H9 (cell line): ENCODE data around the gene PLS3. TPM values are rescaled to one million over a fixed set of nuclear protein-coding genes. Genes with fewer than 3 reads are reported as not detected.

Experiments used
- DNase-seq: peaks from one replicate; pipeline ENCODE4 v3.0.0-alpha.2; 2017
- H2AFZ ChIP-seq: one replicate; pipeline ENCODE4 v1.6.1; 2013; ENCODE audit warnings: mild to moderate bottlenecking, low read length, control low read depth, moderate library complexity
- H2AK5ac ChIP-seq: 2 replicates; pipeline ENCODE4 v1.6.1; 2013; ENCODE audit warnings: low read length, control low read depth, mixed read lengths; ENCODE audit not compliant: insufficient read length
- H2BK120ac ChIP-seq: one replicate; pipeline ENCODE4 v1.6.1; 2013; ENCODE audit warnings: low read depth, mild to moderate bottlenecking, low read length, control low read depth, inconsistent platforms; ENCODE audit not compliant: poor library complexity, severe bottlenecking
- H2BK12ac ChIP-seq: 2 replicates; pipeline ENCODE4 v1.6.1; 2013; ENCODE audit warnings: low read length, control low read depth, mixed read lengths, low read depth; ENCODE audit not compliant: insufficient read length
- H2BK15ac ChIP-seq: 2 replicates; pipeline ENCODE4 v1.6.1; 2013; ENCODE audit warnings: low read depth, low read length, control low read depth
- H2BK20ac ChIP-seq: one replicate; pipeline ENCODE4 v1.6.1; 2013; ENCODE audit warnings: low read depth, mild to moderate bottlenecking, low read length, control low read depth, inconsistent platforms; ENCODE audit not compliant: poor library complexity, severe bottlenecking
- H2BK5ac ChIP-seq: 2 replicates; pipeline ENCODE4 v1.6.1; 2013; ENCODE audit warnings: low read length, control low read depth, mixed read lengths; ENCODE audit not compliant: insufficient read length
- H3K14ac ChIP-seq: 2 replicates; pipeline ENCODE4 v1.6.1; 2013; ENCODE audit warnings: low read length, control low read depth; ENCODE audit not compliant: insufficient read depth
- H3K18ac ChIP-seq: 2 replicates; pipeline ENCODE4 v1.6.1; 2013; ENCODE audit warnings: low read depth, mild to moderate bottlenecking, mixed read lengths, low read length, control low read depth; ENCODE audit not compliant: insufficient read length
- H3K23ac ChIP-seq: 2 replicates; pipeline ENCODE4 v1.6.1; 2013; ENCODE audit warnings: low read length, control low read depth, mixed read lengths, low read depth; ENCODE audit not compliant: insufficient read length
- H3K23me2 ChIP-seq: 2 replicates; pipeline ENCODE4 v1.6.1; 2013; ENCODE audit warnings: low read depth, mild to moderate bottlenecking, mixed read lengths, low read length, control low read depth; ENCODE audit not compliant: insufficient read length, poor library complexity, severe bottlenecking
- H3K27ac ChIP-seq: 2 replicates; pipeline ENCODE4 v1.5.1; 2013; ENCODE audit warnings: low read length, control low read depth, mixed read lengths, low read depth; ENCODE audit not compliant: insufficient read length
- H3K27me3 ChIP-seq: 2 replicates; pipeline ENCODE4 v1.6.1; 2013; ENCODE audit warnings: low read length, control low read depth, inconsistent platforms; ENCODE audit not compliant: insufficient read depth
- H3K4ac ChIP-seq: 2 replicates; pipeline ENCODE4 v1.6.1; 2013; ENCODE audit warnings: low read depth, mild to moderate bottlenecking, control low read depth, inconsistent platforms, low read length, moderate library complexity
- H3K4me1 ChIP-seq: 2 replicates; pipeline ENCODE4 v1.6.1; 2013; ENCODE audit warnings: low read length, control low read depth, inconsistent platforms; ENCODE audit not compliant: insufficient read depth
- H3K4me2 ChIP-seq: 2 replicates; pipeline ENCODE4 v1.6.1; 2013; ENCODE audit warnings: low read length, control low read depth, mixed read lengths; ENCODE audit not compliant: insufficient read length, insufficient read depth
- H3K56ac ChIP-seq: 2 replicates; pipeline ENCODE4 v1.6.1; 2013; ENCODE audit warnings: low read depth, mild to moderate bottlenecking, mixed read lengths, low read length, control low read depth; ENCODE audit not compliant: insufficient read length
- H3K79me1 ChIP-seq: 2 replicates; pipeline ENCODE4 v1.6.1; 2013; ENCODE audit warnings: low read depth, mild to moderate bottlenecking, moderate library complexity, low read length, control low read depth, inconsistent platforms; ENCODE audit not compliant: insufficient read depth, poor library complexity, severe bottlenecking
- H3K79me2 ChIP-seq: 2 replicates; pipeline ENCODE4 v1.6.1; 2013; ENCODE audit warnings: low read length, control low read depth, inconsistent platforms; ENCODE audit not compliant: insufficient read depth
- H3K9ac ChIP-seq: 2 replicates; pipeline ENCODE4 v1.6.1; 2013; ENCODE audit warnings: low read length, control low read depth, mixed read lengths; ENCODE audit not compliant: insufficient read length; ENCODE audit errors: extremely low read depth
- H3K9me3 ChIP-seq: one replicate; pipeline ENCODE4 v1.6.1; 2013; ENCODE audit warnings: low read depth, low read length, inconsistent platforms; ENCODE audit not compliant: control insufficient read depth
- H3T11ph ChIP-seq: one replicate; pipeline ENCODE4 v1.6.1; 2013; ENCODE audit warnings: mild to moderate bottlenecking, low read length, control low read depth, inconsistent platforms
- H4K20me1 ChIP-seq: one replicate; pipeline ENCODE4 v1.6.1; 2013; ENCODE audit not compliant: control insufficient read depth, insufficient read length, insufficient read depth
- H4K5ac ChIP-seq: 2 replicates; pipeline ENCODE4 v1.6.1; 2013; ENCODE audit warnings: low read depth, mild to moderate bottlenecking, mixed read lengths, low read length, control low read depth; ENCODE audit not compliant: insufficient read length
- H4K8ac ChIP-seq: replicated peaks from 2 replicates; pipeline ENCODE4 v1.6.1; 2013; ENCODE audit warnings: low read length, control low read depth, mixed read lengths, low read depth; ENCODE audit not compliant: insufficient read length
- H4K91ac ChIP-seq: 2 replicates; pipeline ENCODE4 v1.6.1; 2013; ENCODE audit warnings: low read depth, mild to moderate bottlenecking, moderate library complexity, mixed read lengths, low read length, control low read depth; ENCODE audit not compliant: insufficient read length
- H3K27ac Mint-ChIP-seq, 3 experiments: 2 replicates in 2 of 3; 3 replicates in 1 of 3; pipeline ENCODE4 v1.8.0; 2020 to 2021; ENCODE audit warnings: mixed read lengths in 3 of 3, mild to moderate bottlenecking in 1 of 3, moderate library complexity in 1 of 3
- H3K27me3 Mint-ChIP-seq: 2 replicates; pipeline ENCODE4 v1.8.0; 2021; ENCODE audit warnings: low read depth, mild to moderate bottlenecking, moderate library complexity, mixed read lengths
- H3K36me3 Mint-ChIP-seq, 3 experiments: 2 replicates in 2 of 3; 3 replicates in 1 of 3; pipeline ENCODE4 v1.8.0; 2020 to 2021; ENCODE audit warnings: low read depth in 3 of 3, mixed read lengths in 3 of 3; ENCODE audit not compliant: insufficient read depth in 1 of 3
- H3K4me1 Mint-ChIP-seq, 2 experiments: 2 replicates each; pipeline ENCODE4 v1.8.0; 2020; ENCODE audit warnings: mixed read lengths in 2 of 2
- H3K4me3 Mint-ChIP-seq, 2 experiments: 2 replicates in 1 of 2; 3 replicates in 1 of 2; pipeline ENCODE4 v1.8.0; 2020 to 2021; ENCODE audit warnings: mild to moderate bottlenecking in 2 of 2, mixed read lengths in 2 of 2, moderate library complexity in 1 of 2
- H3K9me3 Mint-ChIP-seq, 2 experiments: 2 replicates in 1 of 2; 3 replicates in 1 of 2; pipeline ENCODE4 v1.8.0; 2020; ENCODE audit warnings: mild to moderate bottlenecking in 2 of 2, mixed read lengths in 2 of 2, moderate library complexity in 1 of 2
- CTCF ChIP-seq: fragments of 200-600 bp; sonication (generic); conservative IDR thresholded peaks from 3 replicates; pipeline ENCODE4 v1.8.0; 2021; ENCODE audit warnings: antibody characterized with exemption, mild to moderate bottlenecking
- WGBS: extraction: QIAGEN DNeasy Blood & Tissue Kit; methylation state at CpG from one replicate; pipeline ENCODE4 v1.1.7; 2013; ENCODE audit warnings: missing lambda C conversion rate, low lambda C conversion rate, mixed read lengths; ENCODE audit not compliant: insufficient read length; ENCODE audit errors: extremely low coverage; 5-methylcytosine and 5-hydroxymethylcytosine counted together
- total RNA-seq: library from RNA; stranded (reverse); gene quantifications from 2 replicates; pipeline ENCODE4 v1.2.1, GENCODE V29; 2021

Gene PLS3
- total RNA-seq, 1 experiment from 2014 or later: 315 TPM

- no peak overlapping the region for H2AK5ac ChIP-seq
- Mint-ChIP-seq H3K27me3 (no peaks in the 10 kb centered on the region), H3K4me3 (no peak overlapping the region), H3K36me3 (peaks cover 2 to 18% (median 6%) of the 10 kb centered on the region in 3 experiments; a peak in 5 of 7 replicates), H3K27ac (peak overlapping the region in 2 of 3 experiments; percentile 7 to 57; a peak in 3 of 7 replicates), H3K4me1 (peaks cover 51 to 55% of the 10 kb centered on the region in 2 experiments), H3K9me3 (no peaks in the 10 kb centered on the region)
- DNase-seq: no peak
- no peak overlapping the region for H4K8ac ChIP-seq
- H2BK5ac ChIP-seq: no peak overlapping the region
- H3K18ac ChIP-seq: no peak overlapping the region
- peaks cover 2% of the 10 kb centered on the region; the same call in 1 of the 2 replicates for H3K4me1 ChIP-seq
- no peak overlapping the region for H3K23ac ChIP-seq
- no peaks in the 10 kb centered on the region for H4K20me1 ChIP-seq
- H2BK120ac ChIP-seq: no peak overlapping the region
- no peaks in the 10 kb centered on the region for H3K23me2 ChIP-seq
- H3K79me1 ChIP-seq: peaks cover 4% of the 10 kb centered on the region
- H3K27ac ChIP-seq: no peak overlapping the region
- H4K5ac ChIP-seq: no peak overlapping the region
- no peak overlapping the region for H3K14ac ChIP-seq
- no peak overlapping the region for H2BK15ac ChIP-seq
- H2BK20ac ChIP-seq: no peak overlapping the region
- WGBS: no CpG with 5 or more reads among the region's 4 CpGs
- H3K27me3 ChIP-seq: no peaks in the 10 kb centered on the region
- no peak overlapping the region for H4K91ac ChIP-seq
- H2BK12ac ChIP-seq: no peak overlapping the region
- no peak overlapping the region for H3K56ac ChIP-seq
- no peak overlapping the region for H3K4me2 ChIP-seq
- no peak for TF ChIP-seq CTCF
- no peak overlapping the region for H3K9ac ChIP-seq
- H3K9me3 ChIP-seq: no peaks in the 10 kb centered on the region
- H3K79me2 ChIP-seq: peaks cover 9% of the 10 kb centered on the region; the same call in 1 of the 2 replicates
- H3K4ac ChIP-seq: no peak overlapping the region
- no peak overlapping the region for H2AFZ ChIP-seq
- no peak overlapping the region for H3T11ph ChIP-seq
These were observed 28.4 kb downstream of the PLS3 start for GRCh38 chrX:115589419-115589818.
